Stimulated activated CD4-positive, alpha-beta T cell treated with anti-CD3 and anti-CD28 coated beads, TNF-alpha, amount 100 ng/mL, for 48 hours (primary cell): ENCODE measurements around the gene KRT40.
"Not testable (repeated sequence)": the region's sequence is repeated elsewhere in the genome, so short reads cannot be mapped to it uniquely, and the experiment has no call there.

ENCODE experiments used
- DNase-seq, 3 donors: peaks; one replicate each; pipeline ENCODE4 v3.0.0-alpha.2; 2020; ENCODE audit warnings: low read depth in 3 of 3

Gene KRT40

GRCh38 chr17:40984226-40984625, at the start of gene KRT40:
KRT40 (minus strand) TSS chr17:40984326; CDS start chr17:40984273, 53 bp downstream.
- no peak for DNase-seq

GRCh38 chr17:41029633-41030245, 45.6 kb upstream of the KRT40 start, which contains the start of gene KRTAP1-4:
KRTAP1-4 (minus strand) TSS chr17:41030195; CDS start chr17:41030078, 117 bp downstream.
- DNase-seq, result no peak

- DNase-seq, result no peak
Observed at GRCh38 chr17:41026715-41027471, 42.8 kb upstream of the KRT40 start, which contains the start of gene KRTAP1-5. KRTAP1-5 (minus strand) TSS chr17:41027208; CDS start chr17:41027155, 53 bp downstream.

GRCh38 chr17:41024697-41025096, 40.6 kb upstream of the KRT40 start:
- no peak for DNase-seq

GRCh38 chr17:41020336-41020735, 36.2 kb upstream of the KRT40 start:
- no peak for DNase-seq

GRCh38 chr17:41019415-41019814, 35.3 kb upstream of the KRT40 start:
- no peak for DNase-seq

GRCh38 chr17:41018541-41018940, 34.4 kb upstream of the KRT40 start:
- DNase-seq, result no peak

DNA sequence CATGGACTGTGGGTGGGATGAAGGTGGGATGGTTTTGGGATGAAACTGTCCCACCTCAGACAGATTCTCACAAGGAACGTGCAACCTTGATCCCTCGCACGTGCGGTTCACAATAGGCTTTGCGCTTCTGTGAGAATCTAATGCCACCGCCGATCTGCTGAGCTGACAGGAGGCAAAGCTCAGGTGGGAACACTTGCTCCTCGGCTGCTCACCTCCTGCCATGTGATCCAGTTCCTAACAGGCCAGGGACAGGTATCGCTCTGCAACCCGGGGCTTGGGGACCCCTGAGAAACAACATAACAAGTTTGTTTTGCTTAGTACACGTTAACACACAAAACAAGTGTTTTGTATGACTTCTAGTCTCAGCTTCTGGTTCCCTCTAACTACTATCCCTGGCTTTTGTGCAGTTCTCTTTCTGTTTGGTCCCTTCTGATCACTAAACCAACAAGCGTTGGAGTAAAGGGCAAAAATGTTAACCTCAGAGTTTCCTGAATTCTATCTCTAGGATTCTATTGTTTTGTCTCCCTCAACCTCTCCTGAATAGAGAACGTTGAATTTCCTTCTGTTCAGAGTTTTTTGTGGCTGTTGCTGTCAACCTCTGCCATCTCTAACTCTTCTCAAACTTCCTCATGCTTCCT, 32.6 kb upstream of the KRT40 start:
- no peak for DNase-seq

DNA sequence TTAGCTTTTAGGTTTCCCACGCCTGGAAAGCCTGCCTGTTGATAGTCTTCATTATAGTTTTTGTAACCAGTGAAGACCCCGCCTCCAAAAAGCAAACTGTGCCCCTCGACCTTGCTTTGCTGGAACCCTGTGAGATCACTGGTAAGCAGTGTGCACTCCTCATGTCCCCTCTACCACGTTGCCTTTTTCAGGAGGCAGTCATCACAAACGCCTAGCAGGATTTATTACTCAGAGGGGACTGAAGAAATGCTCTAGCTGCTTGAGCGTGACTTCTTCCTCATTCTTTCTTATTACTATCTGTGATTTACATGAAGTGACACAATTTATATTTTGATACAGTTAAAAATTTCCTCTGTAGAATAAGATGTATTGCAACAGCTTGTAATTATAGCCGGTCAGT, 31.3 kb upstream of the KRT40 start:
- no peak for DNase-seq

DNA sequence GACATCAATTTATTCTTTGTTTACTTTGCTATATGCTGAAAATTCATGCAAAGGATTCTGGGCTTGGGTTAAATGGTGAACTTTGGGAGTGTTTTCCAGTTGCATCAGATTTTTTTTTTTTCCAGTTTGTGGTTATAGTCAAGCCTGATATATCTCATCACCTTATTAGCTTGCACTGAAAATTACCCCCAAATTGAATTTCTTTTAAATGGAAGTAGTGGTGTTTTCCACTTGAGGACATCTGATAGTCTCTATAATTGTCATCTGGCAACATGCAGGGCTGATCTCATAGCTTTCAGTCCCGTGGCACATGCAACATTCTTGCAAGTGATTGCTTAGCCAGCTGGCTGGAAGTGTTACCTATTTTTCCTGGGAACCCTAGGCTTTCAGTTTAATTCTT, 29.5 kb upstream of the KRT40 start:
- DNase-seq, result no peak

GRCh38 chr17:41013181-41013580, 29.1 kb upstream of the KRT40 start:
- DNase-seq, result no peak

DNA sequence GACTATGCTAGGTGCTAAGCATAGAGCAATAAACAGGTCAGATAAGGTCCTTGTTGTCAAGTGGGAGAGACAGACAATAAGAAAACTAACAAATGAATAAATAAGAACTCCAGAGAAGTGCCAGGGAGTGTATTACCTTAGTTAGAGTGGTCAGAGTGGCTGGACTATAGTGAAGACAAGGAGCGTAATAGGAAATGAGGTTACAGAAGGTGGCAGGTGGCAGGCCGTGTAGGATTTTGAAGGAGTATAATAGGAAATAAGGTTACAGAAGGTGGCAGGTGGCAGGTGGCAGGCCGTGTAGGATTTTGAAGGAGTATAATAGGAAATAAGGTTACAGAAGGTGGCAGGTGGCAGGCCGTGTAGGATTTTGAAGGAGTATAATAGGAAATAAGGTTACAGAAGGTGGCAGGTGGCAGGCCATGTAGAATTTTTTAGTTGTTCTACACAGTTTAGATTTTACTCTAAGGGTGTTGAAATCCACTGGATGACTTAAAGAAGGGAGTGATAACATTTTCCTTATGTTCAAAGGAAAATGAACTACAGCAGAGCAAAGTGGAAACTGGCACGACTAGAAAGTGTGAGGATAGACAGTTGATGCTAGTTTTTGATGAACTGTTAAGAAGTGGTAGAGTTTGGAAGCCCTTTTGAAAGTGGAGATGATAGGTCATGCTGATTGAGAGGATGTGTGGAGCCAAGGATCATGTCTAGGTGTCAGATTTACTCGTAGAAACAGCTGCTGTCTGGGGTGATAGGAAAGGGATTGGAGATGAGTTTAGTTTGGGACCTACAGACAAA, 28.4 kb upstream of the KRT40 start:
- no peak for DNase-seq

DNA sequence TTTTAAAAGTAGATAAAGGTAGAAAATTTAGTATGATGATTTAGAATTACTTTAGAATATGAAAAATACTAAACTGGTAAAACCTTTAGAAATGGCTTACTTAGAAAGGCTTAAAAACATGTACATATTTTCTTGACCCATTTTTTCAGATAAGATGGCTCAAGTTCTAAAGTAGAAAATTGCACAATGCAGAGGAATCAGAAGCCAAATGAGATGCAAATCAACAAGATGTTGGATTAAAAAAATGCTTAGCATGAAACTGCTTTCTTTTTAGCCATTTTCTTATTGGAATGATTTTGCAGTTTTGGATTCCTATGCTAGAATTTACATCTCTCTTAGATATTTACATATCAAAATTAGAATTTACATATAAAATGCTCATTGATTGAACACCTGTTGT, 26.3 kb upstream of the KRT40 start:
- DNase-seq, result no peak

DNA sequence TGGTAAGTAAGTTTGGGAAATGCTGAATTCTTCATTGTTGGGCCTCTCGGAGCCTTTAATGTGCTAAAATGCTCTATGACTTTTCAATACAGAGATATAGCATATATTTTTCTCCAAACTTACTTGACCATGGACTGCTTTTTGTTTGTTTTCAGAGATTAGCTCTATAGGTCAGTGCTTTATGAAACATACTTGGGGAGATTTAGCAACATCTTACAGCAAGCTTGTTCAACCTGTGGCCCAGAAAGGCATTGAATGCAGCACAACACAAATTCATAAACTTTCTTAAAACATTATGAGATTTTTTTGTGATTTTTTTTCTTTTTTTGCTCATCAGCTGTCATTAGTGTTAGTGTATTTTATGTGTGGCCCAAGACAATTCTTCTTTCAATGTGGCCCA, 25.8 kb upstream of the KRT40 start:
- DNase-seq, result no peak

DNA sequence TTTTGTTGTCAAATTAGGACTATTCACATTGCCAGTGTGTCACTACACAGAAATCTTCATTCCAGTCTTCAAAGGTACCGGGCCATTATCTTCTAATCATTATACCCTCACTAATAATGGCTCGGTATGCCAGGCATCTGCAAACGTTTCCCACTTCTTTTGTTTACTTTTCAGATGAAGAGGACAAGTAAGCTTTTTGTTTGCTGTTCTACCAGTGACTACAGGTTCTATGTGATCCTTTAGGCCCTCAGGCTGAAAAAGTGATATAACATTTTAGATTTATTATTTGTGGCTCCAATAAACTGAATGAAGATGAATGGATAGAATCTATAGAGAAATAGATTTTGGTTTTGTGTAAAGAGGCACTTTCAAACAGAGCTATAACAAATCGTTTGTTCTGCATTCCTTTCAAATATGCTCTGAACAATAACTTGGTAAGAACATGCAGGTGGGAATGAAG, 25.2 kb upstream of the KRT40 start:
- DNase-seq, result no peak

GRCh38 chr17:41008811-41009210, 24.7 kb upstream of the KRT40 start, which contains the start of gene KRTAP3-1:
KRTAP3-1 (minus strand) TSS chr17:41009128; CDS start chr17:41009074, 54 bp downstream.
- DNase-seq, result no peak

DNA sequence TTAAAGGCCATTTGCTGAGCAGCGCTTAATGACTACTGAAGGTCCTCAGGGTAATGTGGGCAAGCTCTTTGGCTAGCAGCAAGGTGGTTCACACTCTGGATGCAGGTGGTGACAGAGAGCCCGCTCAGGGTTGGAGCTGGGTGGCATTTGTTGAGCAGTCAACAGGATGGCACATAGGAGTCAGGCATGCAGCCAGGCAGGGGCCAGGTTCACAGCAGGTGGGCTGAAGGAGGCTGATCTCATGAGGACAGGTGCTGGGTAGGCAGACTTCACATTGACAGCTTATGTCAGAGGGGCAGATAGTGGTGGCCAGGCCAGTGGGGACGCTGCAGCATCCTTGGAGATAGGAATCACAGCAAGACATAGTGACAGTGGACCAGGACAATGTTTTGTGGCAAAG, 20.3 kb upstream of the KRT40 start:
- DNase-seq, result no peak

GRCh38 chr17:41003926-41004325, 19.8 kb upstream of the KRT40 start:
- DNase-seq, result no peak

- DNase-seq, result no peak
Observed at GRCh38 chr17:41002814-41003213, 18.7 kb upstream of the KRT40 start.

DNA sequence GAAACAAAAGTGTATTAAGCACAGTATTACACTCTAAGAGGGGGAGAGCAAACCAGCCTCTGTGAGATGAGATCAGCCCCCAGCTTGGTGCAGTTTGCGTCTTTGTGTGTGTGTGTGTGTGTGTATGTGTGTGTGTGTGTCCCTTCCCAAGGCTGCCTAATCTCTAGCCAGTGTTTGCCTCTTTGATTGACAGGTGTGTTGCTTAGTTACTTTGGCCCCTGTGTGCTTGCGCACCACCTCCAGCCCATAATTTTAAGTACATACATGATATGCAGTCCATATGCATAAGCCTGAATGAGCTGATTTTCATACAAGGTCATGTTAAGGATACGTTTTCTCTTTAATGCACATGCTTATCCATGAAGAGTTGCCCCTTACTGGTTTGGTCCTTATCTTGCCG, 17.7 kb upstream of the KRT40 start:
- no peak for DNase-seq

DNA sequence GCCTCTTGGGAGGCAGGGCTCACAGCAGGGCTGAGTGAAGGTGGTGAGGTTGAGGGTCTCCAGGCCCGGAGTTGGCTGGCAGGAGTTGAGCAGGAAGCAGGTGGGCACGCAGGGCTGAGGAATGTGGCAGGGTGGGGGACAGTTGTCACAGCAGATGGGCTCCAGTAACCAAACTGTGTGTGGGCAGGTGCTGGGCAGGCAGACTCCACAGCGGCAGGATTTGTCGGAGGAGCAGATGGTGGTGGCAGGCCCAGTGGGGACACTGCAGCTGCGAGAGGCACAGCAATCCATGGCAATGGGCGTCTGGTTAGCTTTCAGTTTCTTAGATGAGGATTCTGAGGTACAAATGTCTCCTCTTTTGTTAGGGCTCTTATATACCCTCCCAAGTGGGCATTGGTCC, 15.4 kb upstream of the KRT40 start, which contains the start of gene KRTAP3-2:
TSS of gene KRTAP3-2 (minus strand) at position 344 of the 400 bp plus-strand sequence. CDS start at position 291, 53 bp downstream.
- not testable (repeated sequence) for DNase-seq

DNA sequence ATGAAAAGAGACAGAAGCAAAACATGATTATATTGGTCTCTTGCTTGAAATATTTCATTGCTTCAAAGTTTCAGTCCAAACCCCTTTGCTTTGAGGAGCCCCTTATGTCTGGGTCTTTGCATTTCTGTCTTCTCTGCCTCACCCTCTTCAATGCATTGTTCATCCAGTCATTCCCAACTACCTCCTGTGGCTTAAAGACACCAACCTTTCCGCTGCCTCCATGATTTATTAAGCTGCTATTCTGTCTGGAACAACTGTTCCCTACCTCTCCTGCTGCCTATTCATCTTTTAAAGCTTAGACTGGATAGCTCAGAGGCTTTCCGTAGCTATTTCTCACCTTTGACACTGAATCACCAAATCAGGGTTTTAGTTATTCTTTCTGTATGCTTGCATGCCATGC, 13.2 kb upstream of the KRT40 start:
- no peak for DNase-seq
